ENCODE results near the gene FAM221B. TPM values are rescaled to one million over a fixed set of nuclear protein-coding genes. Genes with fewer than 3 reads are reported as not detected.

The FAM221B gene
- total and polyA plus RNA-seq, 7 donors, result 0.03 TPM; not detected in 6

DNA sequence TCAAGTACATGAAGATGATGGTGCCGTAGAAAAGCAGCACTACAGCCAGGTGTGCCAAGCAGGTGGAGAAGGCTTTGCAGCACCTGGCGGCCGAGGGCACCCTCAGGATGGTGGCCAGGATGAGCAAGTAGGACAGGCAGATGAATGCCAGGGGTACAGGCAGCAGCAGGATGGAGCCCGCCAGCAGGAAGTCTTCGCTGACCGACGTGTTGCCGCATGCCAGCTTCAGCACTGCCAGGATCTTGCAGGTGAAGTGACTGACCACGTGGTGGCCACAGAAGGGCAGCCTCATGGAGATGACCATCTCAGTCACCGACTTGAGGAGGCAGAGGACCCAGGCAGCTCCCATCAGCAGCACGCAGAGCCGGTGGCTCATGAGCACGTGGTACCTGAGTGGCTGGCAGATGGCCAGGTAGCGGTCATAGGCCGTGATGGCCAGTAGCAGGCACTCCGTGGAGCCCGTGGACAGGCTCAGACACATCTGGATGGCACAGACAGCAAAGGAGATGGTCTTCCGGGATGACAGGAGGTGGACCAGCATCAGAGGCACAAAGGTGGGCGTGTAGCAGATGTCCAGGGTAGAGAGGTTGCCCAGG is 41.2 kb upstream of the FAM221B start:
- Histone ChIP-seq H3K4me1 (no peaks in the 10 kb centered on the region), H3K27me3 (peaks cover 0 to 13% (median 4%) of the 10 kb centered on the region in 3 donors), H3K36me3 (no peaks in the 10 kb centered on the region), H3K9me3 (no peaks in the 10 kb centered on the region), H3K27ac (no peak overlapping the region), H3K4me3 (no peak overlapping the region)
- TF ChIP-seq POLR2AphosphoS5 (IDR thresholded peaks at IDR 0.05) (no peak), POLR2A (IDR thresholded peaks at IDR 0.05) (no peak), EP300 (IDR thresholded peaks at IDR 0.05) (no peak)
- intact Hi-C loops (cut with DNase I), result no loop called here
- WGBS, 2 donors, result 91 to 93% methylated on average over 19 of the region's 19 CpGs
- DNase-seq, result no peak

DNA sequence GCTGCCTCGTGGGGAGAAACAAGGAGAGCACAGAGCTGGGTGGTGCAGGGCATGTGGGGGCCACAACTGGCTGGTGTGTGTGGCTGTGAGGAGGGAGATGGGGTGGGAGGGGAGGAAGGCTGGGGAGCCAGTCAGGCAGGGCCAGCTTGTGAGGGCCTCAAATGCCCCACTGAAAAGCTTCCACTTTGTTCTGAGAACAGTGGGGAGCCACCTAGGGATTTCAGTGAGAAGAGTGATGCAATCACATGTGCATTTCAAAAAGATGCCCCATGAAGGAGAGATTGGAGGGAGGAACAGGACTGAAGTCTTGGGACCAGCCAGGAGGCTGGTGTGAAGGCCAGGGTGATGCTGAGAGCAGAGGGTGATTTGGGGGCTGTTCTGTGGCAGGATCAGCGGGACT is 40.4 kb upstream of the FAM221B start:
- H3K36me3 ChIP-seq, result no peaks in the 10 kb centered on the region
- no peaks in the 10 kb centered on the region for H3K9me3 ChIP-seq
- no peak overlapping the region for H3K27ac ChIP-seq
- intact Hi-C loops (cut with DNase I), result no loop called here
- no peak for DNase-seq
- H3K27me3 ChIP-seq, result peaks cover 0 to 13% (median 4%) of the 10 kb centered on the region in 3 donors
- no peak overlapping the region for H3K4me3 ChIP-seq
- WGBS, 2 donors, result 77 to 79% methylated on average over 2 of the region's 2 CpGs
- H3K4me1 ChIP-seq, result no peaks in the 10 kb centered on the region
- TF ChIP-seq POLR2A (IDR thresholded peaks at IDR 0.05) (no peak), POLR2AphosphoS5 (IDR thresholded peaks at IDR 0.05) (no peak), EP300 (IDR thresholded peaks at IDR 0.05) (no peak)
- TF ChIP-seq, protein P1, sequence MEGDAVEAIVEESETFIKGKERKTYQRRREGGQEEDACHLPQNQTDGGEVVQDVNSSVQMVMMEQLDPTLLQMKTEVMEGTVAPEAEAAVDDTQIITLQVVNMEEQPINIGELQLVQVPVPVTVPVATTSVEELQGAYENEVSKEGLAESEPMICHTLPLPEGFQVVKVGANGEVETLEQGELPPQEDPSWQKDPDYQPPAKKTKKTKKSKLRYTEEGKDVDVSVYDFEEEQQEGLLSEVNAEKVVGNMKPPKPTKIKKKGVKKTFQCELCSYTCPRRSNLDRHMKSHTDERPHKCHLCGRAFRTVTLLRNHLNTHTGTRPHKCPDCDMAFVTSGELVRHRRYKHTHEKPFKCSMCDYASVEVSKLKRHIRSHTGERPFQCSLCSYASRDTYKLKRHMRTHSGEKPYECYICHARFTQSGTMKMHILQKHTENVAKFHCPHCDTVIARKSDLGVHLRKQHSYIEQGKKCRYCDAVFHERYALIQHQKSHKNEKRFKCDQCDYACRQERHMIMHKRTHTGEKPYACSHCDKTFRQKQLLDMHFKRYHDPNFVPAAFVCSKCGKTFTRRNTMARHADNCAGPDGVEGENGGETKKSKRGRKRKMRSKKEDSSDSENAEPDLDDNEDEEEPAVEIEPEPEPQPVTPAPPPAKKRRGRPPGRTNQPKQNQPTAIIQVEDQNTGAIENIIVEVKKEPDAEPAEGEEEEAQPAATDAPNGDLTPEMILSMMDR (IDR thresholded peaks at IDR 0.05), result no peak

DNA sequence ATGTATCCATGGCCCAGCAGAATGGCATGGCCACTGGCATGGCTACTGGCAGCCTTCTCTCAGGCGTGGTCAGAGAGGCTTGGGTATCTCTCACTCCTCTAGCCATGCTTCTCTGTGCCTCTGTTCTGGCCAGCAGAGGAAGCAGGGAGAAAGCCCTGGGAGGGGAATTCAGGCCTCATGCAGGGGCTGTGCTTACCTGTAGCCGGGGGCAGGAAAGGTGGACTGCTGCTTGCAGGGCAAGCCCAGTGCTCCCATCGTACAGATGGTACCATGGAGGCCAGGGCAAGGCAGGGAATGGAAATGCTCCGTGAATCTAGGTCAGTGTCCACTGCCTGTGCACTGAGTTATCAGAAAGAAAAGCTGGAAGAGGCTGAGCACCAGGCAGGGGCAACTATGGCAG is 39.0 kb upstream of the FAM221B start:
- H3K27ac ChIP-seq, result no peak overlapping the region
- H3K36me3 ChIP-seq, result no peaks in the 10 kb centered on the region
- H3K27me3 ChIP-seq, result peaks cover 0 to 13% (median 4%) of the 10 kb centered on the region in 3 donors
- H3K9me3 ChIP-seq, result no peaks in the 10 kb centered on the region
- DNase-seq, result no peak
- intact Hi-C loops (cut with DNase I), result no loop called here
- TF ChIP-seq POLR2A (IDR thresholded peaks at IDR 0.05) (no peak), EP300 (IDR thresholded peaks at IDR 0.05) (no peak), POLR2AphosphoS5 (IDR thresholded peaks at IDR 0.05) (no peak)
- TF ChIP-seq, protein P1 (IDR thresholded peaks at IDR 0.05), result no peak
- WGBS, 2 donors, result 92 to 93% methylated on average over 4 of the region's 4 CpGs
- no peaks in the 10 kb centered on the region for H3K4me1 ChIP-seq
- H3K4me3 ChIP-seq, result no peak overlapping the region

DNA sequence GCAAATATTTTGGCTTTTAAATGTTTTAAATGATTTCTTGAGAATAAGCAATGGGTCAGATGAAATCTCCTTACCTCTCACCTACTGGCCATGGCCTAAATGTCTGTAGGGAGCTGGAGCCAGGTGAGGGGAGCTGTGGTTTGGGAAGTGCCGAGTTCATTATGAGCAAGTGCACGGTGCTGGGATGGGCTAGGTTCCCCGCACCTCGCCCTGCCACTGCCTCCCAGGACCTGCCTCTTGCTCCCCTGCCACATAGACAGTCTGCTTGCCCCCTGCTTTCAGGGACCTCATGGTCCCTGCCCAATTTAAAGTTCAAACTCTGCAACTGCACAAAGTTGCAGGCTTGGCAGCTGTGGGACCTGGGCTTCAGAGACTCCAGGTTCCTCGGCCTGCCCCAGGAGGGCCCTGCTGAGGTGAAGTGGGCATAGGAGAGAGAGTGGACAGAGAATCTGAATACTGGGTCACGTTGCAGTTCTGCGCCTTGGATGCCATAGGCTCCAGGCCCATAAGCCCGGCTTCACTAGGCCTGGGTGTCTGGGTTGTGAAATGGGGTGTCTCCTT is 36.2 kb upstream of the FAM221B start:
- Histone ChIP-seq H3K4me1 (no peaks in the 10 kb centered on the region), H3K4me3 (no peak overlapping the region), H3K9me3 (no peaks in the 10 kb centered on the region), H3K27ac (no peak overlapping the region), H3K27me3 (peaks cover 0 to 13% (median 4%) of the 10 kb centered on the region in 3 donors), H3K36me3 (no peaks in the 10 kb centered on the region)
- WGBS, 2 donors, result 88 to 89% methylated on average over 8 of the region's 8 CpGs
- intact Hi-C loops (cut with DNase I), result no loop called here
- no peak for DNase-seq
- TF ChIP-seq POLR2A (IDR thresholded peaks at IDR 0.05), result no peak
- no peak for TF ChIP-seq EP300 (IDR thresholded peaks at IDR 0.05)
- TF ChIP-seq, protein P1 (IDR thresholded peaks at IDR 0.05), result no peak
- TF ChIP-seq POLR2AphosphoS5 (IDR thresholded peaks at IDR 0.05), result no peak

DNA sequence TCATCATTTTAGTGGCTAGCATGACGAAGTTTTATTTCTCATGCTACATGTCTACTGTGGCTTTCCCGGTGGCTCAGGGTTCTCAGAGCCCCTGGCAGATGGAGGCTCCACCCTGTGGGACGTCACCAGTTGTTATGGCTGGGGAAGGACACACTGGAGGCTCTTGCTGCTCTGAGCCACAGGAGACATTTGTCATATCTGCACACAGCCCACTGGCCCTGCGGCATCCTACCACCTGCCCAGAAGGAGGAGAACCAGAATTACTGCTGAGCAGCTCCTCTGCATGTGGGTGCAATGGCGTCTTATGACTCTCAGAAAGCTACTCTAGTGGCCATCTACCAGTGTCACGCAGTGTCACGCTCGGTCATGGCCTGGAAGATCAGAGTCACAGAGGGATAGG is 35.1 kb upstream of the FAM221B start:
- H3K9me3 ChIP-seq, result no peaks in the 10 kb centered on the region
- DNase-seq, result no peak
- H3K27me3 ChIP-seq, result peaks cover 0 to 6% (median 0%) of the 10 kb centered on the region in 3 donors
- 66 to 78% methylated on average over 8 of the region's 8 CpGs for WGBS, 2 donors
- intact Hi-C loops (cut with DNase I), result no loop called here
- no peaks in the 10 kb centered on the region for H3K4me1 ChIP-seq
- H3K27ac ChIP-seq, result no peak overlapping the region
- H3K4me3 ChIP-seq, result no peak overlapping the region
- TF ChIP-seq POLR2AphosphoS5 (IDR thresholded peaks at IDR 0.05), result no peak
- TF ChIP-seq, protein P1 (IDR thresholded peaks at IDR 0.05), result no peak
- TF ChIP-seq EP300 (IDR thresholded peaks at IDR 0.05), result no peak
- no peak for TF ChIP-seq POLR2A (IDR thresholded peaks at IDR 0.05)
- no peaks in the 10 kb centered on the region for H3K36me3 ChIP-seq

Data from sigmoid colon (tissue), 7 donors.